Caco-2 (cell line): ENCODE data around the gene PTBP2. TPM values are rescaled to one million over a fixed set of nuclear protein-coding genes. Genes with fewer than 3 reads are reported as not detected.

Experiments
- BruUV-seq: library from RNA; stranded (reverse); fragments of 400-500 nt; replicated peaks from 2 replicates; lab custom pipeline; 2021; lab: Mats Ljungman, UMichigan
- CTCF ChIA-PET: fragments of 300-600 bp; sonication (Branson Sonifier 250); formaldehyde crosslinking; loops from one replicate; lab custom pipeline; 2022; ENCODE audit warnings: antibody characterized with exemption; lab: Charles Lee
- POLR2A ChIA-PET: fragments of 300-600 bp; sonication (Branson Sonifier 250); formaldehyde crosslinking; loops from one replicate; lab custom pipeline; 2022; ENCODE audit warnings: antibody characterized with exemption; lab: Charles Lee
- DNase-seq, 2 experiments: peaks; one replicate each; pipeline versions ENCODE4 v3.0.0 to v3.0.0-alpha.2; 2020 to 2022
- H3K27me3 ChIP-seq: replicated peaks from 2 replicates; pipeline ENCODE4 v1.6.0; 2011; ENCODE audit warnings: low read length; ENCODE audit not compliant: control insufficient read depth, insufficient read depth
- H3K36me3 ChIP-seq: 2 replicates; pipeline ENCODE4 v1.5.1; 2011; ENCODE audit warnings: low read length; ENCODE audit not compliant: control insufficient read depth, insufficient read depth
- H3K4me1 ChIP-seq: fragments of 250-450 bp; sonication (Bioruptor Pico); 2 replicates; pipeline ENCODE4 v1.5.1; 2020; ENCODE audit warnings: mild to moderate bottlenecking
- H3K4me3 ChIP-seq: 2 replicates; pipeline ENCODE4 v1.5.1; 2011; ENCODE audit warnings: low read depth, mild to moderate bottlenecking, control low read depth, low read length
- H3K9me3 ChIP-seq: fragments of 250-450 bp; sonication (Bioruptor Pico); 2 replicates; pipeline ENCODE4 v1.5.1; 2020; ENCODE audit warnings: mild to moderate bottlenecking, moderate library complexity
- H3K27ac Mint-ChIP-seq: one replicate; pipeline ENCODE4 v1.8.0; 2022; ENCODE audit warnings: mixed read lengths; ENCODE audit not compliant: unreplicated experiment
- H3K27me3 Mint-ChIP-seq: one replicate; pipeline ENCODE4 v1.8.0; 2022; ENCODE audit warnings: mixed read lengths; ENCODE audit not compliant: insufficient read depth, unreplicated experiment
- H3K36me3 Mint-ChIP-seq: one replicate; pipeline ENCODE4 v1.8.0; 2022; ENCODE audit warnings: mild to moderate bottlenecking, mixed read lengths; ENCODE audit not compliant: insufficient read depth, unreplicated experiment
- H3K4me1 Mint-ChIP-seq: one replicate; pipeline ENCODE4 v1.8.0; 2022; ENCODE audit warnings: low read depth, mixed read lengths; ENCODE audit not compliant: unreplicated experiment
- H3K4me3 Mint-ChIP-seq: one replicate; pipeline ENCODE4 v1.8.0; 2022; ENCODE audit warnings: mild to moderate bottlenecking, moderate library complexity, mixed read lengths; ENCODE audit not compliant: unreplicated experiment
- H3K9me3 Mint-ChIP-seq: one replicate; pipeline ENCODE4 v1.8.0; 2022; ENCODE audit warnings: mixed read lengths; ENCODE audit not compliant: unreplicated experiment
- intact Hi-C: fragments of 100-400 bp; cut with micrococcal nuclease; formaldehyde crosslinking; loops from one replicate; pipeline ENCODE4 v1.10.0; 2022; ENCODE audit not compliant: unreplicated experiment
- total RNA-seq: library from RNA; stranded (reverse); gene quantifications from 2 replicates; pipeline ENCODE4 v1.2.3, GENCODE V29; 2022
- TF ChIP-seq, protein P1 (sequence below), 2 experiments: fragments of 200-600 bp in 1 of 2; IDR thresholded peaks; 1 replicate in 1 of 2; 2 replicates in 1 of 2; pipeline versions ENCODE4 v1.5.1 to v1.8.0; 2011 to 2022; ENCODE audit warnings: antibody characterized with exemption in 1 of 2, control low read depth in 1 of 2, inconsistent platforms in 1 of 2, low read depth in 1 of 2, low read length in 1 of 2, mild to moderate bottlenecking in 1 of 2, moderate library complexity in 1 of 2; ENCODE audit not compliant: insufficient read depth in 1 of 2, severe bottlenecking in 1 of 2, unreplicated experiment in 1 of 2

Gene PTBP2
- total RNA-seq, 1 experiment from 2014 or later: 11.3 TPM

DNA sequence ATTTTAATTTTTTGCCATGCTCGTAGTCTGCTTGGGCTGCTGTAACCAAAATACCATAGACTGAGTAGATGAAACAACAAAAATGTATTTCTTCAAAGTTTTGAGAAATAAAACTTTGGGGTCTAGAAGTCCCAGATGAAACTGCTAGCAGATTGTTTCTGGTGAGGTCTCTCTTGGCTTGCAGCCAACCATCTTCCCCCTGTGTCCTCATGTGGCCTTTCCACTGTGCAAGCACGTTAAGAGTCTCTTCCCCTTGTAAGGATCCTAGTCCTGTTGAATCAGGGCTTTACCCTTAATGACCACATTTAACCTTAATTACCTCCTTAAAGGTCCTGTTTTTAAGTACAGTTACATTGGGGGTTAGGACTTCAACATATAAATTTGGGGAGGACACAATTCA lies 86.6 kb downstream of the PTBP2 start:
- Mint-ChIP-seq H3K4me1 (no peaks in the 10 kb centered on the region), H3K27me3 (no peaks in the 10 kb centered on the region), H3K4me3 (no peak overlapping the region), H3K9me3 (no peaks in the 10 kb centered on the region), H3K27ac (no peak overlapping the region), H3K36me3 (peaks cover 18% of the 10 kb centered on the region)
- H3K4me3 ChIP-seq: no peak overlapping the region
- TF ChIP-seq, protein P1, sequence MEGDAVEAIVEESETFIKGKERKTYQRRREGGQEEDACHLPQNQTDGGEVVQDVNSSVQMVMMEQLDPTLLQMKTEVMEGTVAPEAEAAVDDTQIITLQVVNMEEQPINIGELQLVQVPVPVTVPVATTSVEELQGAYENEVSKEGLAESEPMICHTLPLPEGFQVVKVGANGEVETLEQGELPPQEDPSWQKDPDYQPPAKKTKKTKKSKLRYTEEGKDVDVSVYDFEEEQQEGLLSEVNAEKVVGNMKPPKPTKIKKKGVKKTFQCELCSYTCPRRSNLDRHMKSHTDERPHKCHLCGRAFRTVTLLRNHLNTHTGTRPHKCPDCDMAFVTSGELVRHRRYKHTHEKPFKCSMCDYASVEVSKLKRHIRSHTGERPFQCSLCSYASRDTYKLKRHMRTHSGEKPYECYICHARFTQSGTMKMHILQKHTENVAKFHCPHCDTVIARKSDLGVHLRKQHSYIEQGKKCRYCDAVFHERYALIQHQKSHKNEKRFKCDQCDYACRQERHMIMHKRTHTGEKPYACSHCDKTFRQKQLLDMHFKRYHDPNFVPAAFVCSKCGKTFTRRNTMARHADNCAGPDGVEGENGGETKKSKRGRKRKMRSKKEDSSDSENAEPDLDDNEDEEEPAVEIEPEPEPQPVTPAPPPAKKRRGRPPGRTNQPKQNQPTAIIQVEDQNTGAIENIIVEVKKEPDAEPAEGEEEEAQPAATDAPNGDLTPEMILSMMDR (IDR thresholded peaks at IDR 0.05; ENCODE audit: insufficient read depth in 1 of 2, low read depth in 1 of 2, low read length in 1 of 2, severe bottlenecking in 1 of 2, unreplicated experiment in 1 of 2): no peak
- no peaks in the 10 kb centered on the region for H3K27me3 ChIP-seq
- no TSS peak for BruUV-seq
- intact Hi-C loops: no loop called here
- CTCF ChIA-PET: no interaction called here
- DNase-seq: no peak
- H3K4me1 ChIP-seq: no peaks in the 10 kb centered on the region
- H3K9me3 ChIP-seq: no peaks in the 10 kb centered on the region
- no peaks in the 10 kb centered on the region for H3K36me3 ChIP-seq
- POLR2A ChIA-PET: no interaction called here

DNA sequence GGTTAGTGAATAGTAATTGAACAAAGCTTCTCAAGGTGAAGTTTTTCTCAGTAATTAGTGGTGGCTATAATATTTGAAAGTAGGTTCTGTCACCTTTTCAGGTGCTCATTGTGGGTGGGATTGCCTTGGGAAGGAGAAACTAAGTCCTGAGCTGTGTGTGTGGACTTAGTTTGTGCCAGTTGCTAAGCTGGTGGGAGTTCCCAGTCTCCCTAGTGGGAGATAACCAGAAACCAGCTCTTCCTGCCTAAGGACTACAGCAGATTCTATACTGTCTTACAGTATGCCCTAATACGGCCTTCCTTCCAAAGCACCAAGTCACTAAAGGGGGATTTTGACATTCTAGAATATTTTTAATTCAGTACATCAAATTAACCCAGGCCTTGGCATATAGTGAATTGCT lies 94.3 kb downstream of the PTBP2 start:
- no peak overlapping the region for H3K4me3 ChIP-seq
- intact Hi-C loops: no loop called here
- no peak overlapping the region for H3K27ac Mint-ChIP-seq
- H3K36me3 Mint-ChIP-seq: peaks cover 19% of the 10 kb centered on the region
- no peaks in the 10 kb centered on the region for H3K27me3 ChIP-seq
- no peaks in the 10 kb centered on the region for H3K9me3 ChIP-seq
- ChIA-PET CTCF (no interaction called here), POLR2A (no interaction called here)
- no peaks in the 10 kb centered on the region for H3K27me3 Mint-ChIP-seq
- no peaks in the 10 kb centered on the region for H3K4me1 Mint-ChIP-seq
- DNase-seq: no peak
- no TSS peak for BruUV-seq
- no peaks in the 10 kb centered on the region for H3K4me1 ChIP-seq
- no peaks in the 10 kb centered on the region for H3K9me3 Mint-ChIP-seq
- no peaks in the 10 kb centered on the region for H3K36me3 ChIP-seq
- TF ChIP-seq, protein P1 (IDR thresholded peaks at IDR 0.05; ENCODE audit: insufficient read depth in 1 of 2, low read depth in 1 of 2, low read length in 1 of 2, severe bottlenecking in 1 of 2, unreplicated experiment in 1 of 2): no peak
- no peak overlapping the region for H3K4me3 Mint-ChIP-seq

DNA sequence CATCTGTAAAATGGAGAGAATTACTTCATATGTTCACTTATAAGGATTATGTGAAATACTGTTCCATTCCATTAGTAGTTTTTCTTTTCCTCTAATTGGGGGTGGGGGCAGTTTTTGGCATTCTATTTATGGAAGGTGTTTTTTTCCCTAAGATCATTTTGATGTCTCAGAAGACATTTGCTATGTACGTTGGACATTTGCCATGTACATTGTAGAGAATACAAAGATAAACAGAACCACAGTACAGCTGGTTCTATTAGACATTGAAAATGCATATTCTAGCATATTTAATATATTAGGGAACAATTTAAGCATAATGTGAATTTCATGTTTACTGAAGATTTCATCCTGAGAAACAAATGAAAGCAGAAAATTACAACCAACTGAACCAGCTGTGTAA lies 98.5 kb downstream of the PTBP2 start:
- H3K27me3 Mint-ChIP-seq: no peaks in the 10 kb centered on the region
- BruUV-seq: no TSS peak
- CTCF ChIA-PET: no interaction called here

More for the DNA sequence above, 98.5 kb downstream of the PTBP2 start:
- no peak overlapping the region for H3K4me3 ChIP-seq
- intact Hi-C loops: no loop called here
- TF ChIP-seq, protein P1 (IDR thresholded peaks at IDR 0.05; ENCODE audit: insufficient read depth in 1 of 2, low read depth in 1 of 2, low read length in 1 of 2, severe bottlenecking in 1 of 2, unreplicated experiment in 1 of 2): no peak
- no peaks in the 10 kb centered on the region for H3K9me3 ChIP-seq
- peaks cover 2% of the 10 kb centered on the region for H3K36me3 Mint-ChIP-seq
- no peaks in the 10 kb centered on the region for H3K9me3 Mint-ChIP-seq
- DNase-seq: no peak
- no peaks in the 10 kb centered on the region for H3K36me3 ChIP-seq
- H3K4me3 Mint-ChIP-seq: no peak overlapping the region
- no peaks in the 10 kb centered on the region for H3K27me3 ChIP-seq
- H3K27ac Mint-ChIP-seq: no peak overlapping the region
- no peaks in the 10 kb centered on the region for H3K4me1 ChIP-seq
- H3K4me1 Mint-ChIP-seq: no peaks in the 10 kb centered on the region
- POLR2A ChIA-PET: no interaction called here
